GM23248 (cell line): Measurements from ENCODE around the gene PCBP3. TPM values are rescaled to one million over a fixed set of nuclear protein-coding genes. Genes with fewer than 3 reads are reported as not detected.

Experiments
- DNase-seq: peaks from one replicate; pipeline ENCODE4 v3.0.0-alpha.2; 2015
- H2AFZ ChIP-seq: fragments of 200-600 bp; sonication (generic); 2 replicates; pipeline ENCODE4 v1.6.1; 2016; ENCODE audit warnings: antibody characterized with exemption
- H3F3A ChIP-seq: fragments of 200-600 bp; sonication (generic); 2 replicates; pipeline ENCODE4 v1.6.1; 2016; ENCODE audit warnings: mild to moderate bottlenecking, antibody characterized with exemption, mixed run types; ENCODE audit not compliant: insufficient read depth
- H3K27ac ChIP-seq: fragments of 200-600 bp; sonication (generic); 2 replicates; pipeline ENCODE4 v1.5.1; 2016; ENCODE audit warnings: mild to moderate bottlenecking
- H3K27me3 ChIP-seq: fragments of 200-600 bp; sonication (generic); replicated peaks from 2 replicates; pipeline ENCODE4 v1.6.1; 2016; ENCODE audit warnings: mild to moderate bottlenecking; ENCODE audit not compliant: insufficient read depth
- H3K36me3 ChIP-seq: fragments of 200-600 bp; sonication (generic); 2 replicates; pipeline ENCODE4 v1.6.1; 2016; ENCODE audit warnings: low read depth, mild to moderate bottlenecking
- H3K4me1 ChIP-seq: fragments of 200-600 bp; sonication (generic); 2 replicates; pipeline ENCODE4 v1.6.1; 2016; ENCODE audit warnings: mild to moderate bottlenecking; ENCODE audit not compliant: insufficient read depth
- H3K4me2 ChIP-seq: fragments of 200-600 bp; sonication (generic); one replicate; pipeline ENCODE4 v1.6.1; 2016; ENCODE audit warnings: mild to moderate bottlenecking; ENCODE audit not compliant: unreplicated experiment
- H3K4me3 ChIP-seq: fragments of 200-600 bp; sonication (generic); 2 replicates; pipeline ENCODE4 v1.5.1; 2016; ENCODE audit warnings: mild to moderate bottlenecking
- H3K79me2 ChIP-seq: fragments of 200-600 bp; sonication (generic); 2 replicates; pipeline ENCODE4 v1.6.1; 2016; ENCODE audit warnings: mild to moderate bottlenecking; ENCODE audit not compliant: insufficient read depth
- H3K9ac ChIP-seq: fragments of 200-600 bp; sonication (generic); 2 replicates; pipeline ENCODE4 v1.6.1; 2016; ENCODE audit warnings: mild to moderate bottlenecking
- H3K9me2 ChIP-seq: fragments of 200-600 bp; sonication (generic); 2 replicates; pipeline ENCODE4 v1.6.1; 2016; ENCODE audit warnings: mixed run types, mild to moderate bottlenecking, moderate library complexity; ENCODE audit not compliant: insufficient read depth
- H3K9me3 ChIP-seq: fragments of 200-600 bp; sonication (generic); one replicate; pipeline ENCODE4 v1.6.1; 2017; ENCODE audit warnings: low read depth
- H4K20me1 ChIP-seq: fragments of 200-600 bp; sonication (generic); 2 replicates; pipeline ENCODE4 v1.6.0; 2016; ENCODE audit not compliant: insufficient read depth
- EZH2 ChIP-seq: fragments of 200-600 bp; sonication (generic); IDR thresholded peaks from 2 replicates; pipeline ENCODE4 v1.6.1; 2018; ENCODE audit warnings: antibody characterized with exemption, mild to moderate bottlenecking; ENCODE audit not compliant: insufficient read depth, poor library complexity, severe bottlenecking
- EZH2phosphoT487 ChIP-seq: fragments of 200-600 bp; sonication (generic); IDR thresholded peaks from 2 replicates; pipeline ENCODE4 v1.6.1; 2018; ENCODE audit warnings: antibody characterized with exemption, moderate library complexity, mild to moderate bottlenecking, low read depth; ENCODE audit not compliant: insufficient read depth
- WGBS, 2 experiments: methylation state at CpG; one replicate each; pipeline ENCODE4 v1.1.6; 2015 to 2017; ENCODE audit warnings: low lambda C conversion rate in 2 of 2, low coverage in 1 of 2; ENCODE audit errors: missing lambda C conversion rate in 2 of 2; 5-methylcytosine and 5-hydroxymethylcytosine counted together
- in situ Hi-C: fragments of 300-500 bp; cut with MboI; formaldehyde crosslinking; loops from 2 replicates; pipeline ENCODE4 v1.15.0; 2020
- polyA plus RNA-seq: library from polyadenylated mRNA; unstranded; fragments of >200 nt; fragmentation: Nextera tagmentation; extraction: Ambion mirVana; gene quantifications from 2 replicates; pipeline ENCODE4 v1.2.1, GENCODE V29; 2016
- total RNA-seq: library from RNA; depleted of rRNA; stranded (reverse); fragments of >200 nt; shearing (Covaris generic); gene quantifications from 2 replicates; pipeline ENCODE4 v1.2.3, GENCODE V29; 2014

PCBP3 gene
- total and polyA plus RNA-seq, 2 experiments from 2014 or later: 0.32 to 1.3 TPM

- H3K27ac ChIP-seq: no peak overlapping the region
- no peaks in the 10 kb centered on the region for H3K36me3 ChIP-seq
- no peaks in the 10 kb centered on the region for H3F3A ChIP-seq
- H3K9ac ChIP-seq: no peak overlapping the region
- 15 to 17% methylated on average over 10 of the region's 10 CpGs for WGBS, 2 experiments
- TF ChIP-seq EZH2 (no peak), EZH2phosphoT487 (no peak)
- no peaks in the 10 kb centered on the region for H4K20me1 ChIP-seq
- H3K27me3 ChIP-seq: peaks cover 19% of the 10 kb centered on the region; the same call in 1 of the 2 replicates
- H3K9me2 ChIP-seq: no peaks in the 10 kb centered on the region
- no peaks in the 10 kb centered on the region for H3K79me2 ChIP-seq
- in situ Hi-C loops: no loop called here
- peaks cover 15% of the 10 kb centered on the region for H3K4me1 ChIP-seq
- no peak overlapping the region for H3K4me2 ChIP-seq
- no peak overlapping the region for H2AFZ ChIP-seq
- peak; percentile 26 for DNase-seq
- H3K9me3 ChIP-seq: no peaks in the 10 kb centered on the region
- no peak overlapping the region for H3K4me3 ChIP-seq
These were observed 246.4 kb downstream of the PCBP3 start for GRCh38 chr21:45889961-45890360.

- no peak for DNase-seq
- Histone ChIP-seq H2AFZ (no peak overlapping the region), H3K27me3 (peaks cover 19% of the 10 kb centered on the region; the same call in 1 of the 2 replicates), H4K20me1 (no peaks in the 10 kb centered on the region), H3K36me3 (no peaks in the 10 kb centered on the region), H3K9me2 (no peaks in the 10 kb centered on the region), H3K79me2 (no peaks in the 10 kb centered on the region), H3K4me3 (no peak overlapping the region), H3K27ac (no peak overlapping the region), H3K9ac (no peak overlapping the region), H3F3A (no peaks in the 10 kb centered on the region), H3K4me1 (peaks cover 15% of the 10 kb centered on the region), H3K9me3 (no peaks in the 10 kb centered on the region), H3K4me2 (no peak overlapping the region)
- 85 to 86% methylated on average over 26 of the region's 26 CpGs for WGBS, 2 experiments
- TF ChIP-seq EZH2 (no peak), EZH2phosphoT487 (no peak)
- in situ Hi-C loops: no loop called here
These were observed 248.0 kb downstream of the PCBP3 start for GRCh38 chr21:45891388-45892155.

GRCh38 chr21:45892156-45892915 is 248.8 kb downstream of the PCBP3 start:
- 81 to 86% methylated on average over 19 to 25 of the region's 26 CpGs for WGBS, 2 experiments
- Histone ChIP-seq H3K4me1 (peaks cover 8% of the 10 kb centered on the region), H4K20me1 (no peaks in the 10 kb centered on the region), H3K27me3 (peaks cover 19% of the 10 kb centered on the region; the same call in 1 of the 2 replicates), H2AFZ (no peak overlapping the region), H3K27ac (no peak overlapping the region), H3K9me2 (no peaks in the 10 kb centered on the region), H3F3A (no peaks in the 10 kb centered on the region), H3K36me3 (no peaks in the 10 kb centered on the region), H3K4me2 (no peak overlapping the region), H3K4me3 (no peak overlapping the region), H3K9ac (no peak overlapping the region), H3K9me3 (no peaks in the 10 kb centered on the region), H3K79me2 (no peaks in the 10 kb centered on the region)
- in situ Hi-C loops: no loop called here
- no peak for DNase-seq
- TF ChIP-seq EZH2 (no peak), EZH2phosphoT487 (no peak)

- Histone ChIP-seq H3K9ac (no peak overlapping the region), H3K9me2 (no peaks in the 10 kb centered on the region), H3K4me1 (peaks cover 8% of the 10 kb centered on the region), H3F3A (no peaks in the 10 kb centered on the region), H3K27me3 (peaks cover 19% of the 10 kb centered on the region; the same call in 1 of the 2 replicates), H2AFZ (no peak overlapping the region), H4K20me1 (no peaks in the 10 kb centered on the region), H3K79me2 (no peaks in the 10 kb centered on the region), H3K27ac (no peak overlapping the region), H3K4me2 (no peak overlapping the region), H3K36me3 (no peaks in the 10 kb centered on the region), H3K4me3 (no peak overlapping the region), H3K9me3 (no peaks in the 10 kb centered on the region)
- in situ Hi-C loops: no loop called here
- DNase-seq: no peak
- 64 to 75% methylated on average over 6 to 11 of the region's 11 CpGs for WGBS, 2 experiments
- no peak for TF ChIP-seq EZH2phosphoT487
- no peak for TF ChIP-seq EZH2
These were observed 249.6 kb downstream of the PCBP3 start for GRCh38 chr21:45892916-45893739.
